Astrocyte (in vitro differentiated cells and primary cell): ENCODE results near the gene NPIPB4. TPM values are rescaled to one million over a fixed set of nuclear protein-coding genes. Genes with fewer than 3 reads are reported as not detected.
A peak's percentile ranks its signal among the peaks of the same experiment; 100 is the strongest.
"Not testable (repeated sequence)": the region's sequence is repeated elsewhere in the genome, so short reads cannot be mapped to it uniquely, and the experiment has no call there.

Experiments used
- DNase-seq: peaks from one replicate; pipeline ENCODE4 v3.0.0-alpha.2; 2010; ENCODE audit warnings: low read depth
- FAIRE-seq: peaks from 2 replicates; lab custom pipeline; 2011; peaks lifted over from hg19 to GRCh38; lab: Jason Lieb, UNC
- H2AFZ ChIP-seq: 2 replicates; pipeline ENCODE4 v1.6.0; 2012; ENCODE audit warnings: low read depth, low read length, inconsistent platforms
- H3K27ac ChIP-seq: 2 replicates; pipeline ENCODE4 v1.5.1; 2011; ENCODE audit warnings: low read depth, low read length, inconsistent platforms
- H3K27me3 ChIP-seq: 2 replicates; pipeline ENCODE4 v1.6.0; 2011; ENCODE audit warnings: low read length, inconsistent platforms; ENCODE audit not compliant: insufficient read depth
- H3K36me3 ChIP-seq: 2 replicates; pipeline ENCODE4 v1.5.1; 2011; ENCODE audit warnings: low read length, inconsistent platforms; ENCODE audit not compliant: insufficient read depth
- H3K4me1 ChIP-seq: 2 replicates; pipeline ENCODE4 v1.5.1; 2011; ENCODE audit warnings: low read length, inconsistent platforms; ENCODE audit not compliant: insufficient read depth
- H3K4me2 ChIP-seq: 2 replicates; pipeline ENCODE4 v1.6.0; 2012; ENCODE audit warnings: low read length, inconsistent platforms
- H3K4me3 ChIP-seq: 2 replicates; pipeline ENCODE4 v1.5.1; 2011; ENCODE audit warnings: low read depth, mild to moderate bottlenecking, low read length, inconsistent platforms; ENCODE audit not compliant: insufficient read depth
- H3K79me2 ChIP-seq: 2 replicates; pipeline ENCODE4 v1.6.0; 2012; ENCODE audit warnings: mild to moderate bottlenecking, low read length, inconsistent platforms; ENCODE audit not compliant: insufficient read depth
- H3K9ac ChIP-seq: 2 replicates; pipeline ENCODE4 v1.6.0; 2012; ENCODE audit warnings: mild to moderate bottlenecking, low read length, inconsistent platforms
- H3K9me3 ChIP-seq: 2 replicates; pipeline ENCODE4 v1.5.1; 2012; ENCODE audit warnings: low read depth, mild to moderate bottlenecking, low read length, inconsistent platforms; ENCODE audit not compliant: insufficient read depth
- H4K20me1 ChIP-seq: 2 replicates; pipeline ENCODE4 v1.6.0; 2012; ENCODE audit warnings: low read length, inconsistent platforms; ENCODE audit not compliant: insufficient read depth
- H3K27ac Mint-ChIP-seq: one replicate; pipeline ENCODE4 v1.8.0; 2021; ENCODE audit warnings: mild to moderate bottlenecking, mixed read lengths; ENCODE audit not compliant: unreplicated experiment
- H3K27me3 Mint-ChIP-seq: one replicate; pipeline ENCODE4 v1.8.0; 2021; ENCODE audit warnings: low read depth, mixed read lengths; ENCODE audit not compliant: unreplicated experiment
- H3K36me3 Mint-ChIP-seq: one replicate; pipeline ENCODE4 v1.8.0; 2021; ENCODE audit warnings: low read depth, mixed read lengths; ENCODE audit not compliant: unreplicated experiment
- H3K4me1 Mint-ChIP-seq: one replicate; pipeline ENCODE4 v1.8.0; 2021; ENCODE audit warnings: low read depth, mixed read lengths; ENCODE audit not compliant: unreplicated experiment
- H3K4me3 Mint-ChIP-seq: one replicate; pipeline ENCODE4 v1.8.0; 2021; ENCODE audit warnings: mild to moderate bottlenecking, moderate library complexity, mixed read lengths; ENCODE audit not compliant: unreplicated experiment
- H3K9me3 Mint-ChIP-seq: one replicate; pipeline ENCODE4 v1.8.0; 2021; ENCODE audit warnings: mild to moderate bottlenecking, mixed read lengths; ENCODE audit not compliant: unreplicated experiment
- CTCF ChIP-seq: IDR thresholded peaks from 2 replicates; pipeline ENCODE4 v1.5.1; 2011; ENCODE audit warnings: low read depth, mild to moderate bottlenecking, inconsistent platforms, low read length, moderate library complexity; ENCODE audit not compliant: insufficient read depth
- total RNA-seq: library from RNA; stranded (reverse); gene quantifications from 2 replicates; pipeline ENCODE4 v1.2.1, GENCODE V29; 2021

NPIPB4 gene
- total RNA-seq, 1 donor from 2014 or later = 118 TPM

GRCh38 chr16:21801538-21802374, 55.8 kb downstream of the NPIPB4 start:
- not testable (repeated sequence) for H3K36me3 Mint-ChIP-seq, H3K4me1 ChIP-seq, H4K20me1 ChIP-seq, H3K9me3 ChIP-seq, H3K27me3 Mint-ChIP-seq, FAIRE-seq, H3K27ac Mint-ChIP-seq, H3K27ac ChIP-seq, H3K9ac ChIP-seq, H3K9me3 Mint-ChIP-seq, H3K4me1 Mint-ChIP-seq, H3K4me2 ChIP-seq, H3K4me3 ChIP-seq, H2AFZ ChIP-seq, H3K4me3 Mint-ChIP-seq, H3K36me3 ChIP-seq, H3K79me2 ChIP-seq, H3K27me3 ChIP-seq, DNase-seq
- TF ChIP-seq CTCF = peak; percentile 38

GRCh38 chr16:21798601-21799000, 59.0 kb downstream of the NPIPB4 start:
- not testable (repeated sequence) for H3K27me3 ChIP-seq, FAIRE-seq, H3K4me2 ChIP-seq, H3K27ac Mint-ChIP-seq, H3K4me3 Mint-ChIP-seq, H3K27me3 Mint-ChIP-seq, H3K9me3 ChIP-seq, H3K4me1 ChIP-seq, H3K36me3 ChIP-seq, H3K9me3 Mint-ChIP-seq, H3K4me1 Mint-ChIP-seq, H3K27ac ChIP-seq, H3K36me3 Mint-ChIP-seq, H3K4me3 ChIP-seq, DNase-seq, H3K9ac ChIP-seq, H2AFZ ChIP-seq, H4K20me1 ChIP-seq, H3K79me2 ChIP-seq

- H3K27ac ChIP-seq, H3K4me3 Mint-ChIP-seq, H4K20me1 ChIP-seq, H3K9ac ChIP-seq, H3K27me3 Mint-ChIP-seq, H3K4me1 ChIP-seq, H3K27me3 ChIP-seq, H3K27ac Mint-ChIP-seq, H3K4me3 ChIP-seq, DNase-seq, H3K79me2 ChIP-seq, FAIRE-seq, H3K9me3 ChIP-seq, H3K9me3 Mint-ChIP-seq, H3K4me2 ChIP-seq, H3K36me3 ChIP-seq, H3K4me1 Mint-ChIP-seq, H3K36me3 Mint-ChIP-seq, H2AFZ ChIP-seq: not testable (repeated sequence)
Observed at GRCh38 chr16:21793310-21793709, 64.2 kb downstream of the NPIPB4 start.

- H3K36me3 Mint-ChIP-seq = not testable (repeated sequence)
Observed at GRCh38 chr16:21790506-21790905, 67.0 kb downstream of the NPIPB4 start.

More at GRCh38 chr16:21790506-21790905, 67.0 kb downstream of the NPIPB4 start:
- not testable (repeated sequence) for H3K4me1 Mint-ChIP-seq, H3K4me3 Mint-ChIP-seq, H3K4me3 ChIP-seq, H3K4me2 ChIP-seq, H3K36me3 ChIP-seq, H3K27ac Mint-ChIP-seq, H3K9ac ChIP-seq, H3K9me3 ChIP-seq, H3K79me2 ChIP-seq, H3K9me3 Mint-ChIP-seq, DNase-seq, H3K27me3 Mint-ChIP-seq, H2AFZ ChIP-seq, H4K20me1 ChIP-seq, H3K4me1 ChIP-seq, H3K27ac ChIP-seq, H3K27me3 ChIP-seq
- peak; percentile 89 for FAIRE-seq

Other genes with a start within 250 kb of the NPIPB4 start
- gene IGSF6, start 205.1 kb downstream of the NPIPB4 start, total RNA-seq = not detected in 2 replicates
- 0.11 TPM in 1 of 2 replicates, not detected in the other for gene OTOA, start 193.8 kb downstream of the NPIPB4 start, total RNA-seq
- gene UQCRC2, start 95.6 kb upstream of the NPIPB4 start, total RNA-seq = 169 and 179 TPM in 2 replicates
- not detected in 2 replicates for gene PDZD9, start 143.4 kb upstream of the NPIPB4 start, total RNA-seq
- gene MOSMO, start 150.4 kb upstream of the NPIPB4 start, total RNA-seq = 10.7 and 11.5 TPM in 2 replicates
- gene VWA3A, start 234.8 kb upstream of the NPIPB4 start, total RNA-seq = not detected in 2 replicates